CD4-positive, alpha-beta T cell treated with Interleukin-21 for 1 hour (primary cell): Measurements from ENCODE around the gene LSM5.
"Not testable (repeated sequence)": the region's sequence is repeated elsewhere in the genome, so short reads cannot be mapped to it uniquely, and the experiment has no call there.

Experiments
- DNase-seq: peaks from one replicate; pipeline ENCODE4 v3.0.0-alpha.2; 2020

LSM5 gene

DNA sequence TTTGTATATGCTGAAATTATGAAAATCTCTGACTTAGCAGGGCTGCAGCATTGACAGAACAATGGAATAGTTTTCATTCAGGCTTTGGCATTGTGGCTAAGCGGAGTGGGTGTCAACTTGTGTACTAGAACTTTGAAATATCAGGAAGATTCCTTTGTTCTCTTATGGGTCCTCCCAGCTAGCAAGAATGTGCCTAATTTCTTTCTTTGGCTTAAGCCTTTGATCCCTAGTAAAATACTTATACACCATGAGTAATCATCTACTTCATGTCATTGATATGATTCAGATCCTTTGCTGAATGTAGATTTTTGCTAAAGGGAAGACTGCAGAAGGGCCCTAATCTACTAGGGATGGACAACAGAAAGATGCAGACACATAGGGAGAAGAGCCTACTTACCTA, 11.3 kb upstream of the LSM5 start:
- no peak for DNase-seq

DNA sequence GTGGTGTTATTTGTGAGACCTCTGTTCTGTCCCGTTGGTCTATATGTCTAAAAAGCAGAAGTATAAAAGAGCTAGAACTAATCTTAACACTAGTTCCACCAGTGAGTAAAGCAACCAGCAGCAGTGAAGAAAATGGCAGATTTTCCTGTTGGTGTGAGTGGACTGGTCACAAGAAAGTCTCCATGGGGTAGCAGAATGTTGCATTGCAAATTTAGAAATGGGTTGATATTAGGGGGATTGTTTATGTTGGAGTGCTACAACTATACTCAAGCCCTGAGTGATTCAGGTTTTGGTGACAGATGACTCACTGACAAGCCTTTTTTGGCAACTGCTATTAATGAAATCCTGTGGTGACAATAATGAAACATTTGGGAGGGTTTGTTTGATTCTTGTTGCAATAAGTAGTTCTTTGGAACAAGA, 10.8 kb upstream of the LSM5 start:
- DNase-seq = no peak

DNA sequence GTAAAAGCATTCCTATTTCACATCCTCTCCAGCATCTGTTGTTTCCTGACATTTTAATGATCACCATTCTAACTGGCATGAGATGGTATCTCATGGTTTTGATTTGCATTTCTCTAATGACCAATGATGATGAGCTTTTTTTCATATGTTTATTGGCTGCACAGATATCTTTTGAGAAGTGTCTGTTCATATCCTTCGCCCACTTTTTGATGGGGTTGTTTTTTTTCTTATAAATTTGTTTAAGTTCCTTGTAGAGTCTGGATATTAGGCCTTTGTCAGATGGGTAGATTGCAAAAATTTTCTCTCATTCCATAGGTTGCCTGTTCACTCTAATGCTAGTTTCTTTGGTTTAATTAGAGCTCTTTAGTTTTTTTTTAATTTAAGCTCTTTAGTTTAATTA, 10.0 kb upstream of the LSM5 start:
- DNase-seq = not testable (repeated sequence)

DNA sequence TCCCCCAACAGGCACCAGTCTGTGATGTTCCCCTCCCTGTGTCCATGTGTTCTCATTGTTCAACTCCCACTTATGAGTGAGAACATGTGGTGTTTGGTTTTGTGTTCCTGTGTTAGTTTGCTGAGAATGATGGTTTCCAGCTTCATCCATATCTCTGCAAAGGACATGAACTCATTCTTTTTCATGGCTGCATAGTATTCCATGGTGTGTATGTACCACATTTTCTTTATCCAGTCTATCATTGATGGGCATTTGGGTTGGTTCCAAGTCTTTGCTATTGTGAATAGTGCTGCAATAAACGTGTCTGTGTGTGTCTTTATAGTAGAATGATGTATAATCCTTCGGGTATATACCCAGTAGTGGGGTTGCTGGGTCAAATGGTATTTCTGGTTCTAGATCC, 9.6 kb upstream of the LSM5 start:
- not testable (repeated sequence) for DNase-seq

DNA sequence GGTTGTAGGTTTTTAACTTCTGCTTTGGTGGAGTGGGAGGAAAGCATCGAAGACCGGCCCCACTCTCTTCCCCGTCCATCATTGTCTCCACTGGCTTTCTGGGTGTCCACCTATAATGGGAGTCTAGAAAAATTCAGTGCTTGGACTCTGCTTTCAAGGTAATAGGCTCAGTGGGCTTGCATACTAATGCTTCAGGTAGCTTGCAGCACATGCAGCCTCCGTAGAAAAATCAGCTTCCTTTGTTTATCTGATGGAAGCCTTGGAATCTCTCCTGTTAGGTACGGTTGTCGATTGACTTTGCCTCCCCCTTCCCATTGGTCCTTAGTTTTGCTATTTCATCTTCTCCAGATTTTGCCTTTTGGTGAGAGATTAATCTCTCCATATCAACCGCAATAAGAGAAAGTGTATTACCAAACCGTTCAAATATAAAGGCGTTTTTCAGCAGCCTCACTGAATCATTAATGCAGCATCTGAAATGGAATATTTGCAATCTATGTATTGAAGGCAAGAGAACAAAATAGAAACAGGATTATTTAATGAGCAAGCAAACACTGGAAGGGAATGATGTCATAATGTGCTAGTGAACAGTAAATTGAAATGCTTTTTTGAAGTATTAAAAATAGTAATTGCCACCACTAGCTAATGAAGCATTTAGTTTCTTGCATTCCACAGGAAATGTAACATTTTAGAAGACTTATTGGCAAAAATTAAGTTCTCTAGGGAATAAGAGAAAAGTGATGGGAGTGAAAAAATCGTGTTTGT, 6.1 kb upstream of the LSM5 start:
- DNase-seq = no peak

DNA sequence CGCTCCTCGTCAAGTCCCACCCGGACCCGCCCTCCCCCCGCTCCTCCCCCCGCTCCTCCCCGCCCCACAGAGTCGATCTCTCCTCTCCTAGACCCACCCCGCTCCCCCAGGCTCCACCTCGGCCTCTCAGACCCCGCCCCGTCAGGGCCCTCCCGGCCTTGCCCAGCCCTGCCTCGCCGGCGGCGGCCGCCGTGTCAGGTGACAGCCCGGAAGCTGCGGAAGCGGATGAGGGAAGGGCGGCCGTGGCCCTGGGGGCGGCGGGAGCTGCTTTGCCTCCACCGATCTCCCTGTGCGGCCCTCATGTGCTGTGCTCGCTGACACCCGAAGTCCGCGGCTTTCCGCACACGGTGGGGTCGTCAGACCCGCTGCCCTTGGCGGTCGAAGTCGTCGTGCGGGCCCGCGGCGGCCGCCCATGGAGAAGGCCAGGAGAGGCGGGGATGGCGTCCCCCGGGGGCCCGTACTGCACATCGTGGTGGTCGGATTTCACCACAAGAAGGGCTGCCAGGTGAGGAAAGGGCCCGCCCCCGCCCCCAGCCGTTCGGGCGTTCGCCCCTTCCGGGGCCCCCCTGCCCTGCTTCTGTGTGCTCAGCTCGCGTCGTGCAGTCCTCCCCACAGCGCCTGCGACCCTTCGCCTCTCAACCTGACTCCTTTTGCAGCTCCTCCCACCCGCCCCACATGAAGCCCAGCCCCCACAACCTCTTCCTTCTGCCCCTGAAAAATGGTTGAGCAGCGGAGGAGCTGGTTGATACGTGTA, 5.3 kb upstream of the LSM5 start, which contains the start of gene AVL9:
Gene AVL9 (plus strand): TSS at position 192 of the 754 bp plus-strand sequence. CDS start 221 bp downstream, at position 413.
- peak; percentile 99 for DNase-seq

DNA sequence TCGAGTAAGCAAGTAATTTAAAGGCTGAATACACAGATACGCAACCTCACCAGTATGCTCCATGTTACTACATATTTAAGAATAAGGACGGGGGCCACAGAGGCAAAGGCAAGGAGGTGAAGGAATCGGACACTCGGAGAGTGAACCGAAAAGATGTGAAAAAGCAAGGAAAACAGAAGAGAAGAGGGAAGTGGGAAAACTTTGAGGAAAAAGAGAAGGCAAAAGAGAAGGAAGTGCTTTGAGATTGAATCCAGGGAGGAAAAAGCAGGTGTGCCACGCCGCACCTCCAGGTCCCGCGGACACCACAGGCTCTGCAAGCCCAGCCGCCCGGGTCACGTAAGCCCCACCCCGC, 4.7 kb upstream of the LSM5 start:
- DNase-seq = no peak

DNA sequence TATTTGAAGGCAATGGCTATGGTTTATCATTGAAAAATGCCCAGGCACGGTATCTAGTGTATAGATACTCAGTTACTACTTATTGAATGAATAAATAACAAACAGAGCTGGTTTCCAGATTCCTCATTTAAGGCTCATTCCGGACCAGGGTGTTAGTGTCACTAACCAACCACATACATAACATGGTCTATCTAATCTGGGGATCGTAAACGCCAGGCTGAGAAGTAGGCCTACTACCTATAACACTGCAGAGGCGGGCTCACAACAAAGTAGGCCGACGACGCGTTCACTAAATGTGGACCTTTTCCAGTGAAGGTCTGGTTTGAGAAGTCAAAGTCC, 423 bp downstream of the LSM5 start:
- DNase-seq = no peak

DNA sequence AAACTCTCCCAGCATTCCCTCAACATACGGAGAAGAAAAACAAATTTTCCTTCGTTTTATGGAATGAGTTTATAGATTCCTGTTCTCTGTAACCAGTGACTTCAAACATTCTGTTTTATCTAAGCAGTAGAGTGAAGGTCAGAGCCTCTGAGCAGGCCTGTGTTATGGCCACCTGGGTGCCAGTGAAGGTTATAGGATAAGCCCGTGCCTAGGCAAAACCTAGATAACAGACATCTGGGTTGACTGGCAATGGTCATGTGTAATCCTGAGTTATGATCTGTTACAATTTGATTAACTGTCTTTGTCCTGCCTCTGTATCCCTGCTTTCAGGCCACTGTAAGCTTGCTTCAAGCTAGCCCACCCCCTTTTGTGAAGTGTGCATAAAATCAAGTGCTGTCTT, 8.3 kb downstream of the LSM5 start:
- DNase-seq = no peak

DNA sequence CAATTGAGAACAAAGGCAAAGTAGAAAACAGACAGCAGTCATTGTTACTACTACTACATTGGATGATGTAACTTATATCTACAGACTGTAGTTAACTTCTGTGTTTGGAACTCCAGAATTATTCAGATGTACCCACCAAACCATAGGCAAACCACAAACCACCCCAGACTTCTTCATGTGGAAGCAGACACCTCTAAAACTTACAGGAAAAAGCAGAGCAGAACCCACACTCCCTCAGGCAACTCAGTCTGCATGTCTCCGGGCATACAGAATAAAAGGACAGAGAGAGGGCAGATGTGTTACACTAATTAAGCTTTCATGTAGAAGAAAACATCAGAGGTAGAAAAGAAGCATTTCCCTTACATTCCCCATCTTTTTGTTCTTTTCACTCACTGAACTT, 9.0 kb downstream of the LSM5 start:
- no peak for DNase-seq

DNA sequence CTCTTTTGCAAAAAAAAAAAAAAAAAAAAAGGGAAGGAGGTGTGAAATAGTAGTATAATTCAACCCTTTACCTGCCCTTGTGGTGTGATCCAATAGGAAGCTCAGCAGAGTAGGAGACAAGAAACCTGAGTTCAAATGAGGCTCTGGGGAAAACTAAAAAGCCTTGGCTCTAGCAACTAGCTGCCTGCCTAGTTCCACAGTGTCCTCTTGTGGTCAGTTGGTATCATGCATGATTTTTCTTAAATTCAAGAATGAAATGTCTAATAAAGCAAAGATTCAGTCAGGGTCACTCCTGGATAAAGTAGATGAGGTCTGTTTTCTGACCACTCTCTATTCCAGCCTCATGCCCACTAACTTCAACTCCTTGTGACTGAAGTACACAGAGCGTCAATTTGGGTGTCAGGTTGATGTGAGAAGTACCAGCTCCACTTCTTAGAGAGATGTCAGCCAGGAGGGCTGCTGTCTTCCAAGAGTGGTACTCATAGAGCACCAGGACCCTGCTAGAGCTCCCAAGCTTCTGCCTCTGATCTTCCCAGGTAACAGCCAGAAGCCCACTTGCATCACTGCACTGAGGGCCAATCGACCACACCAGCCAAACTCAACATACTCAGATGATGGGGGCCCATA, 10.5 kb downstream of the LSM5 start:
- DNase-seq = peak; percentile 22

DNA sequence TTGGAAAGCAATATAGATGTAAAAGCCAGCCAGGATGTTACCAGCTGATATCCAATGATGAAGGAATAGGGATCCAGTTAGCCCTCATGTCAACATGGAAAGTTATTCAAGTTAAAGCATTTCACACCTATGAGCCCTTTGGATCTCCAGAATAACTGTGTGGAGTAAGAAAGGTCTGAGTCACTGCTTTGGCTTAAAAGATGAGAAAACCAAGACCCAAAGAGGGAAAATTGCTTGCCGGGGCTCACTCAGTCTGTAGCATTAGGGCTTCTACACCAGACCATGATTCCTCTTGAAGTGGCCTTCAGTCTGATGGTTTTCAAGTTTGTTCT, 12.6 kb downstream of the LSM5 start:
- no peak for DNase-seq

DNA sequence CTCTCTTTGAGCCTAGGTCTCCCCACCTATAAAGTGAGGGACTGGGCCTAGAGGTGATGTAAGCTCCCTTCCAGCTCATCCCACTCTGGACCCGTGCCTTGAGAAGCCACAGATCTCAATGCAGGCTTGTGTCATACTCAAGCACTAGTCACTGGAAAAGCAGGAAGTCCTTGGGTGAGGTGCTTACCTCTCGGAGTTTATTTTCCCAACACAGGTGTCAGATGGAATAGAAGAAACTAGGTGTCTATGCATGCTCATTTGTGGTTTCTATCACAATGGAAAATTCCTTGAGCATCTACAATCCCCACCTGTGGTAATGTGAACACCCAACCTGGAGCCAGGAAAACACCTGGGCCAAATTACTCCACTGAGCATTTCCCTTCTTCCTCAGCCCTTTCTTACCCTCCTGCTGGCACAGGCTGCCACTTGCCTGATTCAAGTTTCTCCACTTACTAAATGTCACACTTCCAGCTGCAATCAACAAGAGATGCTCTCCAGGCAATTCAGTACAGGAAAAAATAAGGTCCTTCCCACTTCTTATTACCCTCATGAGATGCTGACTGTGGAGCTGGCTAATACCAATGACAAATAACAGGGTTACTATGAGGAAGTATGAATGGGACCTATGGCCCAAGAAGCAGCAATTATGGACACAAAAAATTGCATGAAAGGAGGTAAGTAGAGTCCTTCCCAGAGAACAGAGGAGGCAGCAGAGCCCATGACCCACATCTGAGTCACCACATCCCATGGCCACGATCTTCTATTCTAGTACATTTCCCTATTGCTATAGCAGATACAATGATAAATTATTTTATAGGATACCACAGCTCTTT, 13.1 kb downstream of the LSM5 start:
- DNase-seq = no peak

DNA sequence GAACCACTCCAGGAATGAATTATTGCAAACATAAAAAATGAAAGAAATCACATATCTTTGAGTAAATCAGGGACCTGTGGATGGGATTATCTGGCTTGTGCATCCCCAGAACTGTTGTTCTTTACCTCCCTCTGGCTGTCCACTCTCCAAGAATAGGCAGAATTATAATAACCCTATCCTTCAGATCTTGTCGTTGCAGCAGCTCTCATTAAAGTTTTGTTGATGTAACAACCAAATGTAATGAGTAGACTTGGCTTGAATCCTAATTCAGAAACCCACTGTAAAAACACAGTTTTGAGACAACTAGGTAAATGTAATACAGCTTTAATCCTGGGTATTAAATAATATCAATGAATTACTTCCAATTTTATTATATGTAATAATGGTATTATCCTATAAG, 16.2 kb downstream of the LSM5 start:
- no peak for DNase-seq

DNA sequence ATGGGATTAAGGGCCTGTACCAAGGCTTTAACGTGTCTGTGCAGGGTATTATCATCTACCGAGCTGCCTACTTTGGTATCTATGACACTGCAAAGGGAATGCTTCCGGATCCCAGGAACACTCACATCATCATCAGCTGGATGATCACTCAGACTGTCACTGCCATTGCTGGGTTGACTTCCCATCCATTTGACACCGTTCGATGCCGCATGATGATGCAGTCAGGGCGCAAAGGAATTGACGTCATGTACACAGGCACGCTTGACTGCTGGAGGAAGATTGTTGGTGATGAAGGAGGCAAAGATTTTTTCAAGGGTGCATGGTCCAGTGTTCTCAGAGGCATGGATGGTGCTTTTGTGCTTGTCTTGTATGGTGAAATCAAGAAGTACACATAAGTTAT, 18.2 kb downstream of the LSM5 start:
- DNase-seq = no peak

DNA sequence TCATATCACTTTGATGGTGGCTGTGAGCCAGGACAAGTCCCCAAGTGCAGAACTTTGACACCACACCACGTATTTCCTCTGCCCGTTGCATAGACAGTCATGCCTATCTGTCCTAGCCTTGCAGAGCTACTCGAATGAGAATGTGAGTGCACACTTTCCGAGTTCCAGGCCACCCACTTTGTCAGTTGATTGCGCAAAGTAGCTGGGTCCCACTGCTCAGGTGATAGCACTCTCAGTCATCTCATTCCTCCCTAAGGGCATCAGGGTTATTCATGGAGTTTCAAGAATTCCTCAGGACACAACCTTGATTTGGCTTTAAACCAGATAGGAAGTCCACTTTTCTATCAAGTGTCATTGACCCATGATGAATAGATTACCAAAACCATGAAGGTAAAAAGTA, 19.3 kb downstream of the LSM5 start:
- no peak for DNase-seq

DNA sequence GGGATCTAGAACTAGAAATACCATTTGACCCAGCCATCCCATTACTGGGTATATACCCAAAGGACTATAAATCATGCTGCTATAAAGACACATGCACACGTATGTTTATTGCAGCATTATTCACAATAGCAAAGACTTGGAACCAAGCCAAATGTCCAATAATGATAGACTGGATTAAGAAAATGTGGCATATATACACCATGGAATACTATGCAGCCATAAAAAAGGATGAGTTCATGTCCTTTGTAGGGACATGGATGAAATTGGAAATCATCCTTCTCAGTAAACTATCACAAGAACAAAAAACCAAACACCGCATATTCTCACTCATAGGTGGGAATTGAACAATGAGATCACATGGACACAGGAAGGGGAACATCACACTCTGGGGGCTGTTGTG, 20.2 kb downstream of the LSM5 start:
- DNase-seq = not testable (repeated sequence)

DNA sequence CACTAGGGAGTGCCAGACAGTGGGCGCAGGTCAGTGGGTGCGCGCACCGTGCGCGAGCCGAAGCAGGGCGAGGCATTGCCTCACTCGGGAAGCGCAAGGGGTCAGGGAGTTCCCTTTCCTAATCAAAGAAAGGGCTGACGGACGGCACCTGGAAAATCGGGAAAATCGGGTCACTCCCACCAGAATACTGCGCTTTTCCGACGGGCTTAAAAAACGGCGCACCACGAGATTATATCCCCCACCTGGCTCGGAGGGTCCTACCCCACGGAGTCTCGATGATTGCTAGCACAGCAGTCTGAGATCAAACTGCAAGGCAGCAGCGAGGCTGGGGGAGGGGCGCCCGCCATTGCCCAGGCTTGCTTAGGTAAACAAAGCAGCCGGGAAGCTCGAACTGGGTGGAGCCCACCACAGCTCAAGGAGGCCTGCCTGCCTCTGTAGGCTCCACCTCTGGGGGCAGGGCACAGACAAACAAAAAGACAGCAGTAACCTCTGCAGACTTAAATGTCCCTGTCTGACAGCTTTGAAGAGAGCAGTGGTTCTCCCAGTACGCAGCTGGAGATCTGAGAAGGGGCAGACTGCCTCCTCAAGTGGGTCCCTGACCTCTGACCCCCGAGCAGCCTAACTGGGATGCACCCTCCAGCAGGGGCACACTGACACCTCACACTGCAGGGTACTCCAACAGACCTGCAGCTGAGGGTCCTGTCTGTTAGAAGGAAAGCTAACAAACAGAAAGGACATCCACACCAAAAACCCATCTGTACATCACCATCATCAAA, 25.4 kb downstream of the LSM5 start:
- DNase-seq = not testable (repeated sequence)

DNA sequence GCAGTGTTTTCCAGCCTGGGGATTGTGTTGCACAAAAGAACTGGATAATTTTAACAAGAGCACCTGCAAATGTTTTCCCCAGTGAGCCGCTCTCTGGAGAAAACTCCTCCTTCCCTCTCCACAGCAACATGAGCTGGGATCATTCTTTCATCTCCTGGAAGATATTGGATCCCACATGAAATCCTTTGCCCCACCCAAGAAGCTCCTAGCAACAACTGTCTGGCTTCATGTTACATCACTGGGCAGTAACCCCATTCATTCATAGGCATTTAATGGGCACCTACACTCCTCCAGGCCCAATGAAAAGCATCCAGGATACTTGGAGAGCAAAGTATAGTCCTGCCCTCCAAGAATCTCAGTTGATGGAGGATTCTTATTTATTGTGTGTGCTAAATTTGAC, 27.2 kb downstream of the LSM5 start:
- no peak for DNase-seq

DNA sequence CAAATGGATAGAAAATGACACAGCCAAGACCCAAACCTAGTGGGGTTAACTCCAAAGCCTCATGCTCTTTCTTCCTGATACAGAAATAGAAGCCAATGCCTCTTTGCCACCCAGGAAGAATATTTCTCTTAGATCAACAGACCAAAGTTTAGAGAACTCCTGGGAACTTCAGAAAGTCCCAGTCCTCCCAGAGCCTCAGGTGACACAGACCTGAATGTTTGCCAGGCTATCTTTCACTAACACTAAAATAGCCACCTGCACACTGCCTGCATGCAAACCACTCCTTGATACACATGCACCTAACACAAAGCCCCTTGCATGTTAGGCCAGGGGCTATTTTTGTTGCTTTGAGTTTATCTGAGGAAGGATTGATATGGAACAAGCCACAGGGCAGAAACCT, 27.7 kb downstream of the LSM5 start:
- DNase-seq = no peak

DNA sequence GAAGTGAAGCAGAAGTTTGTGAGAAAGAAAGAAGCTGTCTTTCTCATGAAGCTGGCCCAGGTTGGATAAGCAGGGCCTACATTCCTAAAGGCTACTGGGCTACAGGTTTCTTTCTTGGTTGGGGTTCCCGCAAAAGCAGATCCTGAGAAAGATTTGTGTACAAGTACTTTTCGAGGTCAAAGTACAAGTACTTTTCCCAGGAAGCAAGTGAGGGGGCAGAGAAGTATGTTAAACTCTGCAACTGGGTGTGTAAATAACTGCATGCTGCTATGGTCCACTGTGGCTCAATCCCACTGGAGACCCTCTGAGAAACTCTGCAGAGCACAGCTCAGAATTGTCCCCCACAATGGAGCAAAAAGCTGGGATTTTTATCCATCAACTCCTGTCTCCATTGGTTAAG, 28.7 kb downstream of the LSM5 start:
- DNase-seq = no peak

DNA sequence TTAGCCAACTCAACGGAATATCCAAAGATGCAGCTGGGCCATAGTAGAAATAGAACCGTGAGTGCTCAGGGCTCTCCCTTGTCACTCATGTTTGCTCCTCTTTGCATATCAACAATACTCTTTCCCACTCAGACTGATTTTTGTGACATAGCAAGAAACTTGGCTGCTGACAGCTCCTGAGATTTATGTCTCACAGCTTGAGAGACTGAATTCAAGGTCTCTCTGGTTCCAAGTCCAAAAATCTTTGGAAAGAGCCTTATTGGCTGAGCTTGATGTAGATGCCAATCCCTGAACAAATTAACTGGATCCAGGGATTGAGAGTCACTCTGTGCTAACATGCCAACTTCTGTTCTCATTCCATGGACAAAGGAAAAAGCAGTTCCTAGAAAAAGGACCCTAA, 30.4 kb downstream of the LSM5 start:
- DNase-seq = no peak

DNA sequence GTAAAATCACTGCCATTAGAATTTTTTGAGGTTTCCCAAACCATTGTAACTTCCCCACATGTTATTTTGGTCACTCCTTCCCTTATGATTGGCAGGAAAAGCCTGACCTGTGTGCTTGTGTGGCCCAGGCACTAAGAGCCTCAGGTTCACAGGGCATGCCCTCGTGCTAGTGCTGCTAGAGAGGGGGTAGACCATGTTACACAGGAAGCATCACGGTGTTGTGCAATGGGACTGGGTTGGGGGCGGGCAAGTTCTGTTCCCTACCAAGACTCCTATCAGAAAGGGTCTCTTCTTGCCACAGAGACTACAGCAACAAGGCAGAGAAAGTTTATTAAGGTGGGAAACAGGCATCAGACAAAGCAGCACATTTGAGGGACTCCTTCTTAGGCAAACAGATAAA, 32.2 kb downstream of the LSM5 start:
- no peak for DNase-seq
